Measurements from ENCODE around the gene APCS. TPM values are rescaled to one million over a fixed set of nuclear protein-coding genes. Genes with fewer than 3 reads are reported as not detected.

The APCS gene
- polyA plus RNA-seq, 1 donor from 2014 or later, result not detected

DNA sequence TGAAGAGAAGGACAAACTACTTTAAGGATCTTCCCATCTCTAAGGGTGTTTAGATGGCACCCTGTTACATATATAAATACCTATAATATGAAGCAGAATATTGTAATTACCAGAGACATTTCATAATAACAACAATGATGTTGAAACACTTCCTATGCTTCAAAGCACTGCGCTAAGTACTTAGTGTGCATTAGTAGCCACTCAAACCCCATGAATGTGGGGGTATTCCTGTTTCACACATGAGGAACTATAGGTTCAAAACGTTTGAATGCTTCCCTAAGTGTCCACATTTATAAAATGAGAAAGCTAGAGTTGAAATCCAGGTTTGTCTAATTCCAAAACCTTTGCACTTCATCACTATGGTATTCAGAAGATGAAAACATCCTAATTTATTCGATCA is 33.4 kb upstream of the APCS start:
- Histone ChIP-seq H3K4me3 (ENCODE audit: low read length) (no peak overlapping the region), H3K79me2 (replicated peaks; ENCODE audit: insufficient read depth, low read length) (no peaks in the 10 kb centered on the region), H2AFZ (ENCODE audit: low read depth, low read length) (no peak overlapping the region), H3K9ac (ENCODE audit: low read length) (no peak overlapping the region), H3K36me3 (ENCODE audit: insufficient read depth, low read length) (no peaks in the 10 kb centered on the region), H3F3A (ENCODE audit: insufficient read depth, low read length, poor library complexity, severe bottlenecking) (no peaks in the 10 kb centered on the region), H4K20me1 (ENCODE audit: insufficient read depth) (no peaks in the 10 kb centered on the region), H3K27me3 (ENCODE audit: insufficient read depth, low read depth, low read length) (no peaks in the 10 kb centered on the region), H3K9me2 (ENCODE audit: insufficient read depth, low read length) (no peaks in the 10 kb centered on the region), H3K4me2 (ENCODE audit: low read length) (no peak overlapping the region), H3K27ac (ENCODE audit: low read length) (no peak overlapping the region), H3K9me3 (ENCODE audit: low read length) (no peaks in the 10 kb centered on the region)
- no peak for TF ChIP-seq RAD21 (conservative IDR thresholded peaks at IDR 0.05)

DNA sequence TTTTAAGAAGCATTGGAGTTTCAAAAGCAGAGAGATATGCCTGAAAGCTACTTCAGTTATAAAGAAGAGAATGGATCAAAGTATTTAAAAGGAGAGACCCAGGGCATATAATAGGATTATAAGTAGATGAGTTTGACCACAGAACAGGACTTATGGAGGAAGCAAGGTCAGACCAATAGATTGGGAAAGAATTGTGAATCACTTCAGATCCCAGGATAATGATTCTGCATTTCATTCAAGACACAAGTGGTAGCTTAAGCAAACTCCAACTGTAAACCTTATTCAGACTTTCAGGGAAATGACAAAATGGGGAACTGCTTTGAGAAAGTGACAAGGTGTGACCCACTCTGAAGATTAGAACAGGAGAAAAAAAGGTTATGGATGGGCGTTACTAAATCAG is 32.9 kb upstream of the APCS start:
- no peak overlapping the region for H2AFZ ChIP-seq (ENCODE audit: low read depth, low read length)
- no peaks in the 10 kb centered on the region for H3K79me2 ChIP-seq (replicated peaks; ENCODE audit: insufficient read depth, low read length)
- H3K9me2 ChIP-seq (ENCODE audit: insufficient read depth, low read length), result no peaks in the 10 kb centered on the region
- TF ChIP-seq RAD21 (conservative IDR thresholded peaks at IDR 0.05), result no peak
- TF ChIP-seq EZH2 (IDR thresholded peaks at IDR 0.05; ENCODE audit: borderline replicate concordance, insufficient read depth, low read length, poor library complexity, severe bottlenecking), result no peak
- TF ChIP-seq EP300 (conservative IDR thresholded peaks at IDR 0.05; ENCODE audit: poor library complexity, severe bottlenecking), result no peak
- TF ChIP-seq, protein P1, sequence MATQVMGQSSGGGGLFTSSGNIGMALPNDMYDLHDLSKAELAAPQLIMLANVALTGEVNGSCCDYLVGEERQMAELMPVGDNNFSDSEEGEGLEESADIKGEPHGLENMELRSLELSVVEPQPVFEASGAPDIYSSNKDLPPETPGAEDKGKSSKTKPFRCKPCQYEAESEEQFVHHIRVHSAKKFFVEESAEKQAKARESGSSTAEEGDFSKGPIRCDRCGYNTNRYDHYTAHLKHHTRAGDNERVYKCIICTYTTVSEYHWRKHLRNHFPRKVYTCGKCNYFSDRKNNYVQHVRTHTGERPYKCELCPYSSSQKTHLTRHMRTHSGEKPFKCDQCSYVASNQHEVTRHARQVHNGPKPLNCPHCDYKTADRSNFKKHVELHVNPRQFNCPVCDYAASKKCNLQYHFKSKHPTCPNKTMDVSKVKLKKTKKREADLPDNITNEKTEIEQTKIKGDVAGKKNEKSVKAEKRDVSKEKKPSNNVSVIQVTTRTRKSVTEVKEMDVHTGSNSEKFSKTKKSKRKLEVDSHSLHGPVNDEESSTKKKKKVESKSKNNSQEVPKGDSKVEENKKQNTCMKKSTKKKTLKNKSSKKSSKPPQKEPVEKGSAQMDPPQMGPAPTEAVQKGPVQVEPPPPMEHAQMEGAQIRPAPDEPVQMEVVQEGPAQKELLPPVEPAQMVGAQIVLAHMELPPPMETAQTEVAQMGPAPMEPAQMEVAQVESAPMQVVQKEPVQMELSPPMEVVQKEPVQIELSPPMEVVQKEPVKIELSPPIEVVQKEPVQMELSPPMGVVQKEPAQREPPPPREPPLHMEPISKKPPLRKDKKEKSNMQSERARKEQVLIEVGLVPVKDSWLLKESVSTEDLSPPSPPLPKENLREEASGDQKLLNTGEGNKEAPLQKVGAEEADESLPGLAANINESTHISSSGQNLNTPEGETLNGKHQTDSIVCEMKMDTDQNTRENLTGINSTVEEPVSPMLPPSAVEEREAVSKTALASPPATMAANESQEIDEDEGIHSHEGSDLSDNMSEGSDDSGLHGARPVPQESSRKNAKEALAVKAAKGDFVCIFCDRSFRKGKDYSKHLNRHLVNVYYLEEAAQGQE (IDR thresholded peaks at IDR 0.05; ENCODE audit: borderline replicate concordance), result no peak
- no peak for TF ChIP-seq TAF1 (IDR thresholded peaks at IDR 0.05; ENCODE audit: low read depth)
- TF ChIP-seq SMC3 (conservative IDR thresholded peaks at IDR 0.05; ENCODE audit: poor library complexity), result no peak
- TF ChIP-seq POLR2AphosphoS5 (IDR thresholded peaks at IDR 0.05), result no peak
- no peaks in the 10 kb centered on the region for H3K27me3 ChIP-seq (ENCODE audit: insufficient read depth, low read depth, low read length)
- H3K9me3 ChIP-seq (ENCODE audit: low read length), result no peaks in the 10 kb centered on the region
- no peak overlapping the region for H3K9ac ChIP-seq (ENCODE audit: low read length)
- H3K4me3 ChIP-seq (ENCODE audit: low read length), result no peak overlapping the region
- no peak overlapping the region for H3K27ac ChIP-seq (ENCODE audit: low read length)
- H3K36me3 ChIP-seq (ENCODE audit: insufficient read depth, low read length), result no peaks in the 10 kb centered on the region
- H4K20me1 ChIP-seq (ENCODE audit: insufficient read depth), result no peaks in the 10 kb centered on the region
- no peaks in the 10 kb centered on the region for H3F3A ChIP-seq (ENCODE audit: insufficient read depth, low read length, poor library complexity, severe bottlenecking)
- no peak overlapping the region for H3K4me2 ChIP-seq (ENCODE audit: low read length)

DNA sequence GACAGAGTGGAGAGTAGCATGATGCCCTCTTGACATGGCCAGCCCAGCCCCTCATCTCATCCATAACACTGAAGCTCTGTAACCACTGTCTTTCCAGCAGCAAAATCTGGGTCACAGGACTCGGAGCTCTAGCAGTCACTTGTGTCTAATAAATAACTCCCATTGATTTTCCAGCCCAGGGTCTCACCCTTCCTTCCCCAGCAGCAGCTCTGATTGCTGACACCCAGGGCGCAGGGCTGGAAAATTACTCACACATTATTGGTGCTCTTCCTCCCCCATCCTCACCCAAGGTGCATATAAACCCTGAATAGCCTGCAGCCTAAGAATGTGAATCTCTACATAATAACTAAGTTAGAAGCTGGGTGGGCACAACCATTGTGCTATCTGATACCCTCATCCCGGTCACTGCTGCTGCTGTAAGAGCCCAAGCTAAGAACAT is 30.7 kb upstream of the APCS start:
- H3K9me3 ChIP-seq (ENCODE audit: low read length), result no peaks in the 10 kb centered on the region
- no peak overlapping the region for H2AFZ ChIP-seq (ENCODE audit: low read depth, low read length)
- no peaks in the 10 kb centered on the region for H3K27me3 ChIP-seq (ENCODE audit: insufficient read depth, low read depth, low read length)
- H4K20me1 ChIP-seq (ENCODE audit: insufficient read depth), result no peaks in the 10 kb centered on the region
- H3K4me2 ChIP-seq (ENCODE audit: low read length), result no peak overlapping the region
- no peak for TF ChIP-seq SMC3 (conservative IDR thresholded peaks at IDR 0.05; ENCODE audit: poor library complexity)
- TF ChIP-seq, protein P2, sequence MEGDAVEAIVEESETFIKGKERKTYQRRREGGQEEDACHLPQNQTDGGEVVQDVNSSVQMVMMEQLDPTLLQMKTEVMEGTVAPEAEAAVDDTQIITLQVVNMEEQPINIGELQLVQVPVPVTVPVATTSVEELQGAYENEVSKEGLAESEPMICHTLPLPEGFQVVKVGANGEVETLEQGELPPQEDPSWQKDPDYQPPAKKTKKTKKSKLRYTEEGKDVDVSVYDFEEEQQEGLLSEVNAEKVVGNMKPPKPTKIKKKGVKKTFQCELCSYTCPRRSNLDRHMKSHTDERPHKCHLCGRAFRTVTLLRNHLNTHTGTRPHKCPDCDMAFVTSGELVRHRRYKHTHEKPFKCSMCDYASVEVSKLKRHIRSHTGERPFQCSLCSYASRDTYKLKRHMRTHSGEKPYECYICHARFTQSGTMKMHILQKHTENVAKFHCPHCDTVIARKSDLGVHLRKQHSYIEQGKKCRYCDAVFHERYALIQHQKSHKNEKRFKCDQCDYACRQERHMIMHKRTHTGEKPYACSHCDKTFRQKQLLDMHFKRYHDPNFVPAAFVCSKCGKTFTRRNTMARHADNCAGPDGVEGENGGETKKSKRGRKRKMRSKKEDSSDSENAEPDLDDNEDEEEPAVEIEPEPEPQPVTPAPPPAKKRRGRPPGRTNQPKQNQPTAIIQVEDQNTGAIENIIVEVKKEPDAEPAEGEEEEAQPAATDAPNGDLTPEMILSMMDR (IDR thresholded peaks at IDR 0.05; ENCODE audit: poor library complexity, severe bottlenecking), result no peak
- TF ChIP-seq, protein P1 (IDR thresholded peaks at IDR 0.05; ENCODE audit: borderline replicate concordance), result no peak
- TF ChIP-seq TAF1 (IDR thresholded peaks at IDR 0.05; ENCODE audit: low read depth), result no peak
- no peak for TF ChIP-seq EZH2 (IDR thresholded peaks at IDR 0.05; ENCODE audit: borderline replicate concordance, insufficient read depth, low read length, poor library complexity, severe bottlenecking)
- no peak for TF ChIP-seq MXI1 (conservative IDR thresholded peaks at IDR 0.05; ENCODE audit: poor library complexity, severe bottlenecking)
- TF ChIP-seq EP300 (conservative IDR thresholded peaks at IDR 0.05; ENCODE audit: poor library complexity, severe bottlenecking), result no peak
- TF ChIP-seq RAD21 (conservative IDR thresholded peaks at IDR 0.05), result no peak
- no peak for TF ChIP-seq POLR2AphosphoS5 (IDR thresholded peaks at IDR 0.05)
- H3K4me3 ChIP-seq (ENCODE audit: low read length), result no peak overlapping the region
- no peaks in the 10 kb centered on the region for H3F3A ChIP-seq (ENCODE audit: insufficient read depth, low read length, poor library complexity, severe bottlenecking)
- H3K36me3 ChIP-seq (ENCODE audit: insufficient read depth, low read length), result no peaks in the 10 kb centered on the region
- no peaks in the 10 kb centered on the region for H3K9me2 ChIP-seq (ENCODE audit: insufficient read depth, low read length)
- no peak overlapping the region for H3K27ac ChIP-seq (ENCODE audit: low read length)
- no peak overlapping the region for H3K9ac ChIP-seq (ENCODE audit: low read length)
- H3K79me2 ChIP-seq (replicated peaks; ENCODE audit: insufficient read depth, low read length), result no peaks in the 10 kb centered on the region
